CD14-positive monocyte (primary cell): Measurements from ENCODE around the gene SMTN. TPM values are rescaled to one million over a fixed set of nuclear protein-coding genes. Genes with fewer than 3 reads are reported as not detected.

Experiments used
- DNase-seq, 3 donors: peaks; one replicate each; pipeline ENCODE4 v3.0.0-alpha.2; 2011 to 2022
- H2AFZ ChIP-seq: 2 replicates; pipeline ENCODE4 v1.6.0; 2012; ENCODE audit warnings: mild to moderate bottlenecking, low read depth, low read length, inconsistent platforms; ENCODE audit not compliant: insufficient read depth, poor library complexity, severe bottlenecking
- H3K27ac ChIP-seq, 2 donors: 1 replicate in 1 of 2; 2 replicates in 1 of 2; pipeline ENCODE4 v1.5.1; 2012 to 2013; ENCODE audit warnings: low read length in 2 of 2, control low read depth in 1 of 2, inconsistent platforms in 1 of 2, low read depth in 1 of 2, mild to moderate bottlenecking in 1 of 2
- H3K27me3 ChIP-seq, 2 donors: one replicate each; pipeline versions ENCODE4 v1.6.0 to v1.6.1; 2011 to 2013; ENCODE audit warnings: low read length in 2 of 2; ENCODE audit not compliant: control insufficient read depth in 2 of 2, insufficient read depth in 2 of 2
- H3K36me3 ChIP-seq, 2 donors: replicated peaks in 1 of 2; 1 replicate in 1 of 2; 2 replicates in 1 of 2; pipeline versions ENCODE4 v1.5.1 to v1.6.1; 2012 to 2013; ENCODE audit warnings: low read length in 2 of 2, control low read depth in 1 of 2, inconsistent platforms in 1 of 2, mild to moderate bottlenecking in 1 of 2; ENCODE audit not compliant: insufficient read depth in 2 of 2, control insufficient read depth in 1 of 2
- H3K4me1 ChIP-seq, 2 donors: 1 replicate in 1 of 2; 2 replicates in 1 of 2; pipeline versions ENCODE4 v1.5.1 to v1.6.1; 2012 to 2013; ENCODE audit warnings: low read length in 2 of 2, control low read depth in 1 of 2, inconsistent platforms in 1 of 2, mild to moderate bottlenecking in 1 of 2, moderate library complexity in 1 of 2; ENCODE audit not compliant: insufficient read depth in 2 of 2, control insufficient read depth in 1 of 2
- H3K4me2 ChIP-seq: replicated peaks from 2 replicates; pipeline ENCODE3; 2012; ENCODE audit warnings: low read length, moderate library complexity, mild to moderate bottlenecking; ENCODE audit not compliant: poor library complexity, severe bottlenecking; ENCODE audit errors: extremely low read depth
- H3K4me3 ChIP-seq, 3 experiments: fragments of 200-600 bp in 1 of 3; sonication (generic) in 1 of 3; replicated peaks in 1 of 3; 1 replicate in 2 of 3; 2 replicates in 1 of 3; pipeline ENCODE4 v1.5.1; 2011 to 2013; ENCODE audit warnings: low read length in 3 of 3, mild to moderate bottlenecking in 3 of 3, control low read depth in 2 of 3, low read depth in 2 of 3, inconsistent platforms in 1 of 3, moderate library complexity in 1 of 3
- H3K79me2 ChIP-seq: 2 replicates; pipeline ENCODE4 v1.6.0; 2012; ENCODE audit warnings: mild to moderate bottlenecking, control low read depth, inconsistent platforms, low read length, moderate library complexity; ENCODE audit not compliant: insufficient read depth
- H3K9ac ChIP-seq: 2 replicates; pipeline ENCODE4 v1.6.0; 2017; ENCODE audit warnings: low read length, mild to moderate bottlenecking; ENCODE audit not compliant: insufficient read depth, poor library complexity, severe bottlenecking
- H3K9me3 ChIP-seq, 2 donors: replicated peaks in 1 of 2; 1 replicate in 1 of 2; 2 replicates in 1 of 2; pipeline versions ENCODE4 v1.5.1 to v1.6.1; 2012 to 2013; ENCODE audit warnings: low read length in 2 of 2, control low read depth in 1 of 2; ENCODE audit not compliant: control insufficient read depth in 1 of 2, insufficient read depth in 1 of 2
- H4K20me1 ChIP-seq: 2 replicates; pipeline ENCODE4 v1.6.0; 2012; ENCODE audit warnings: mild to moderate bottlenecking, low read length, control low read depth, moderate library complexity; ENCODE audit not compliant: insufficient read depth
- H3K27ac Mint-ChIP-seq, 7 donors: one replicate each; pipeline ENCODE4 v1.8.0; 2020; ENCODE audit warnings: mild to moderate bottlenecking in 7 of 7, mixed read lengths in 7 of 7, moderate library complexity in 6 of 7, inconsistent platforms in 2 of 7
- H3K27me3 Mint-ChIP-seq, 3 donors: one replicate each; pipeline ENCODE4 v1.8.0; 2021 to 2022; ENCODE audit warnings: low read depth in 3 of 3, mild to moderate bottlenecking in 3 of 3, mixed read lengths in 3 of 3, moderate library complexity in 3 of 3, inconsistent platforms in 1 of 3
- H3K36me3 Mint-ChIP-seq, 2 donors: one replicate each; pipeline ENCODE4 v1.8.0; 2020; ENCODE audit warnings: mixed read lengths in 2 of 2, inconsistent platforms in 1 of 2, mild to moderate bottlenecking in 1 of 2
- H3K4me1 Mint-ChIP-seq: one replicate; pipeline ENCODE4 v1.8.0; 2020; ENCODE audit warnings: mild to moderate bottlenecking, mixed read lengths
- H3K4me3 Mint-ChIP-seq, 2 donors: one replicate each; pipeline ENCODE4 v1.8.0; 2020; ENCODE audit warnings: mild to moderate bottlenecking in 2 of 2, mixed read lengths in 2 of 2, moderate library complexity in 1 of 2
- H3K9me3 Mint-ChIP-seq, 7 donors: one replicate each; pipeline ENCODE4 v1.8.0; 2020 to 2022; ENCODE audit warnings: mixed read lengths in 7 of 7, mild to moderate bottlenecking in 6 of 7, moderate library complexity in 6 of 7, inconsistent platforms in 2 of 7
- WGBS: methylation state at CpG from one replicate; pipeline ENCODE4 v1.1.5; 2013; ENCODE audit warnings: missing lambda C conversion rate; ENCODE audit not compliant: insufficient coverage; 5-methylcytosine and 5-hydroxymethylcytosine counted together
- intact Hi-C, 2 donors: fragments of 100-400 bp; cut with micrococcal nuclease; formaldehyde crosslinking; loops; one replicate each; pipeline versions ENCODE4 v1.15.0 to v1.15.1; 2023
- polyA plus RNA-seq, 3 donors: library from polyadenylated mRNA; depleted of rRNA in 1 of 3; unstranded in 2 of 3; stranded (reverse) in 1 of 3; fragments of 300-500 nt in 2 of 3; fragments of >200 nt in 1 of 3; fragmentation: Illumina TruSeq in 2 of 3; gene quantifications; 1 replicate in 2 of 3; 2 replicates in 1 of 3; pipeline ENCODE4 v1.2.3, GENCODE V29; 2012 to 2021
- TF ChIP-seq, protein P1 (sequence below): fragments of 200-600 bp; IDR thresholded peaks from one replicate; pipeline ENCODE4 v1.8.0; 2022; ENCODE audit warnings: antibody characterized with exemption, mild to moderate bottlenecking

The SMTN gene
- polyA plus RNA-seq, 3 donors: 0.87 to 13.3 (median 0.88) TPM

DNA sequence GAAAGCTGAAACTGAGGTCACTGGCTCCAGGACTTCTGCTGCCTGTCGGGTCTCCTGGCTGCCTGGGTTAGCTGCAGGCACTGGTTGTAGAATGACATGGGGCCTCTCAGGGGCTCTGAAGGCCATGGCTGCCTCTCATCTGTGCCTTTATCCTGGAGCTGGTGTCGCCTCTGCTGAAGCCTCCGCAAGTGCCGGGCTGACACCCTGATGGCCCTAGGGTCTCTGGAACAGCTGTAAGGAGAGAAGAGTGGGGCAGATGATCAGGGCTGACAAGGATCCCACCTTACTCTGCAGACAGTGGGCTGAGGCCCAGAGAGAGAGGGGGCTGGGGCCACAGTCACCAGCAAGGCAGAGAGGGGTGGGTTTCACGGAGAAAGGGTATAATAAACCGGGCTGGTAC is 54.6 kb downstream of the SMTN start:
- no peaks in the 10 kb centered on the region for H3K79me2 ChIP-seq
- no peak overlapping the region for H3K4me3 ChIP-seq
- Mint-ChIP-seq H3K9me3 (no peaks in the 10 kb centered on the region), H3K4me3 (no peak overlapping the region), H3K36me3 (no peaks in the 10 kb centered on the region), H3K27ac (no peak overlapping the region), H3K4me1 (peaks cover 1% of the 10 kb centered on the region), H3K27me3 (peaks cover 5 to 14% (median 8%) of the 10 kb centered on the region in 3 donors)
- intact Hi-C loops: no loop called here
- no peaks in the 10 kb centered on the region for H4K20me1 ChIP-seq
- peaks cover 0 to 2% of the 10 kb centered on the region in 2 donors for H3K27me3 ChIP-seq
- TF ChIP-seq, protein P1, sequence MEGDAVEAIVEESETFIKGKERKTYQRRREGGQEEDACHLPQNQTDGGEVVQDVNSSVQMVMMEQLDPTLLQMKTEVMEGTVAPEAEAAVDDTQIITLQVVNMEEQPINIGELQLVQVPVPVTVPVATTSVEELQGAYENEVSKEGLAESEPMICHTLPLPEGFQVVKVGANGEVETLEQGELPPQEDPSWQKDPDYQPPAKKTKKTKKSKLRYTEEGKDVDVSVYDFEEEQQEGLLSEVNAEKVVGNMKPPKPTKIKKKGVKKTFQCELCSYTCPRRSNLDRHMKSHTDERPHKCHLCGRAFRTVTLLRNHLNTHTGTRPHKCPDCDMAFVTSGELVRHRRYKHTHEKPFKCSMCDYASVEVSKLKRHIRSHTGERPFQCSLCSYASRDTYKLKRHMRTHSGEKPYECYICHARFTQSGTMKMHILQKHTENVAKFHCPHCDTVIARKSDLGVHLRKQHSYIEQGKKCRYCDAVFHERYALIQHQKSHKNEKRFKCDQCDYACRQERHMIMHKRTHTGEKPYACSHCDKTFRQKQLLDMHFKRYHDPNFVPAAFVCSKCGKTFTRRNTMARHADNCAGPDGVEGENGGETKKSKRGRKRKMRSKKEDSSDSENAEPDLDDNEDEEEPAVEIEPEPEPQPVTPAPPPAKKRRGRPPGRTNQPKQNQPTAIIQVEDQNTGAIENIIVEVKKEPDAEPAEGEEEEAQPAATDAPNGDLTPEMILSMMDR: no peak
- H3K36me3 ChIP-seq: no peaks in the 10 kb centered on the region
- no peak overlapping the region for H3K27ac ChIP-seq
- H3K4me1 ChIP-seq: no peaks in the 10 kb centered on the region
- no peak overlapping the region for H3K4me2 ChIP-seq
- no peaks in the 10 kb centered on the region for H3K9me3 ChIP-seq
- DNase-seq: no peak
- WGBS: 95% methylated on average over 5 of the region's 6 CpGs
- no peak overlapping the region for H2AFZ ChIP-seq
- no peak overlapping the region for H3K9ac ChIP-seq

DNA sequence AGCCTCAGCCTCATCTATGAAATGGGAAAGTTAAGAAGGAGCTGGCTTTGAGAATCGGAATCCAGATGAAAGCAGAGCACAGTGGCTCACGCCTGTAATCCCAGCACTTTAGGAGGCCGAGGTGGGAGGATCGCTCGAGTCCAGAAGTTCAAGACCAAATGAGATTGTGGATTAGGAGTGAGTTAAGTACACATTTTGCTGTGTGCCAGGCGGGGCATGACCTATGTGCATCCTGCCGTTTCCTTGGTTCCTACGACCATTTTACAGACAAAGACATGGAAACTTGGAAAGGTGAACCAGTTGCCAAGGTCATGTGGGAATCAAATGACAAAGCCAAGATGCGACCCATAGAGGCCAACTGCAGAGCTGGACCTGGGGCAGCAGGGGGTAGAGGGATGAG is 55.0 kb downstream of the SMTN start:
- Mint-ChIP-seq H3K4me3 (no peak overlapping the region), H3K27me3 (peaks cover 5 to 14% (median 8%) of the 10 kb centered on the region in 3 donors), H3K4me1 (peaks cover 1% of the 10 kb centered on the region), H3K36me3 (no peaks in the 10 kb centered on the region), H3K9me3 (no peaks in the 10 kb centered on the region), H3K27ac (peak overlapping the region in 1 of 7 donors; percentile 25)
- 90% methylated on average over 7 of the region's 9 CpGs for WGBS
- H3K4me1 ChIP-seq: no peaks in the 10 kb centered on the region
- H3K79me2 ChIP-seq: no peaks in the 10 kb centered on the region
- H2AFZ ChIP-seq: no peak overlapping the region
- H3K9me3 ChIP-seq: no peaks in the 10 kb centered on the region
- H3K27me3 ChIP-seq: peaks cover 0 to 2% of the 10 kb centered on the region in 2 donors
- H3K27ac ChIP-seq: no peak overlapping the region
- no peak for DNase-seq
- TF ChIP-seq, protein P1: no peak
- no peak overlapping the region for H3K4me2 ChIP-seq
- no peaks in the 10 kb centered on the region for H4K20me1 ChIP-seq
- intact Hi-C loops: no loop called here
- H3K9ac ChIP-seq: no peak overlapping the region
- no peak overlapping the region for H3K4me3 ChIP-seq
- H3K36me3 ChIP-seq: no peaks in the 10 kb centered on the region
